HEK293T (cell line): ENCODE data around the gene DOCK1.

Experiments
- ELF4 ChIP-seq: fragments of 450-650 bp; IDR thresholded peaks from 2 replicates; pipeline ENCODE4 v1.6.1; 2017; ENCODE audit warnings: antibody characterized with exemption
- FOXA1 ChIP-seq: fragments of 450-650 bp; IDR thresholded peaks from 2 replicates; pipeline ENCODE4 v1.6.1; 2016; ENCODE audit warnings: mild to moderate bottlenecking
- FOXM1 ChIP-seq: fragments of 450-650 bp; IDR thresholded peaks from 2 replicates; pipeline ENCODE4 v1.6.1; 2017; ENCODE audit warnings: mild to moderate bottlenecking, borderline replicate concordance
- SUZ12 ChIP-seq: fragments of 450-650 bp; IDR thresholded peaks from 2 replicates; pipeline ENCODE4 v1.6.1; 2016; ENCODE audit warnings: mild to moderate bottlenecking
- TARDBP ChIP-seq: fragments of 450-650 bp; IDR thresholded peaks from 2 replicates; pipeline ENCODE4 v1.6.1; 2016

DNA sequence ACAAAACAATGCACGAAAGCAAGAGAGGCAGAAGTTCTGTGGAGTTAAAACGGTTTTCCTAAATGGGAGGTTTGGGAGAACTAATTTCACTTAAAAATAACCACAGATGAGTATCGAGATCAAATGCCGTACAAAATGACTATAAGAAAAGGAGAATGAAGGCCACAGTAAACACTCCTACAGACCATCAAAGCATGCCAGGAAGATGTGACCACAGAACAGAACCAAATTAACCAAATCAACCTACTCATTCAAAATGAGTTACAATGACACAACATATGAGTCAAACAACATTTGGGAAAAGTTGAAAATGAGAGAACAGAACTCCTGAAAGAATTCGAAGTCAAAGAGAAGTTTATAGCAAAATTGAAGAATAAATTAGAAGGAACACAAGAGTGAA is 24.3 kb upstream of the DOCK1 start:
- TF ChIP-seq FOXA1 (no peak), SUZ12 (no peak), ELF4 (no peak), FOXM1 (no peak), TARDBP (no peak)
